Right lobe of liver (tissue), 4 donors: ENCODE data around the gene KRT38.

ENCODE experiments used
- CTCF ChIP-seq, 4 donors: fragments of 200-600 bp in 3 of 4; fragments of 450-650 bp in 1 of 4; IDR thresholded peaks; one replicate each; pipeline versions ENCODE4 v1.5.1 to v1.8.0; 2016 to 2022; ENCODE audit warnings: antibody characterized with exemption in 4 of 4, mild to moderate bottlenecking in 2 of 4
- POLR2A ChIP-seq: fragments of 450-650 bp; IDR thresholded peaks from one replicate; pipeline ENCODE4 v1.6.1; 2017; ENCODE audit warnings: antibody characterized with exemption, mild to moderate bottlenecking
- donor health status: DM: no; HTN: no; CAD: no.
- donor health status: DM: no; HTN: no; CAD: no.
- donor health status: DM: no; HTN: yes; CAD: no.

- TF ChIP-seq CTCF (IDR thresholded peaks at IDR 0.05) (no peak), POLR2A (no peak)
Observed at GRCh38 chr17:41393294-41393693, 47.5 kb downstream of the KRT38 start.
